Body of pancreas (tissue), 4 donors: Measurements from ENCODE around the gene HSPB3.

Experiments used
- CTCF ChIP-seq, 7 experiments: fragments of 450-650 bp in 4 of 7; fragments of 200-600 bp in 3 of 7; sonication (generic) in 3 of 7; IDR thresholded peaks; one replicate each; pipeline ENCODE4 v1.5.1; 2016 to 2019; ENCODE audit warnings: antibody characterized with exemption in 7 of 7
- POLR2A ChIP-seq, 3 donors: fragments of 450-650 bp; IDR thresholded peaks; one replicate each; pipeline ENCODE4 v1.6.1; 2016; ENCODE audit warnings: antibody characterized with exemption in 3 of 3, mild to moderate bottlenecking in 2 of 3

GRCh38 chr5:54445691-54446378 is 9.7 kb upstream of the HSPB3 start:
- TF ChIP-seq POLR2A (IDR thresholded peaks at IDR 0.05) (no peak), CTCF (IDR thresholded peaks at IDR 0.05) (no peak)
